HG02798 (cell line): ENCODE data around the gene RRP1B.
A peak's percentile ranks its signal among the peaks of the same experiment; 100 is the strongest.
"Not testable (repeated sequence)": the region's sequence is repeated elsewhere in the genome, so short reads cannot be mapped to it uniquely, and the experiment has no call there.

ENCODE experiments used
- ATAC-seq: cut with Tn5 transposase; IDR thresholded peaks from one replicate; pipeline ENCODE4 v1.9.1; 2021; ENCODE audit warnings: mild to moderate bottlenecking; ENCODE audit not compliant: unreplicated experiment, poor library complexity

RRP1B gene, protein sequence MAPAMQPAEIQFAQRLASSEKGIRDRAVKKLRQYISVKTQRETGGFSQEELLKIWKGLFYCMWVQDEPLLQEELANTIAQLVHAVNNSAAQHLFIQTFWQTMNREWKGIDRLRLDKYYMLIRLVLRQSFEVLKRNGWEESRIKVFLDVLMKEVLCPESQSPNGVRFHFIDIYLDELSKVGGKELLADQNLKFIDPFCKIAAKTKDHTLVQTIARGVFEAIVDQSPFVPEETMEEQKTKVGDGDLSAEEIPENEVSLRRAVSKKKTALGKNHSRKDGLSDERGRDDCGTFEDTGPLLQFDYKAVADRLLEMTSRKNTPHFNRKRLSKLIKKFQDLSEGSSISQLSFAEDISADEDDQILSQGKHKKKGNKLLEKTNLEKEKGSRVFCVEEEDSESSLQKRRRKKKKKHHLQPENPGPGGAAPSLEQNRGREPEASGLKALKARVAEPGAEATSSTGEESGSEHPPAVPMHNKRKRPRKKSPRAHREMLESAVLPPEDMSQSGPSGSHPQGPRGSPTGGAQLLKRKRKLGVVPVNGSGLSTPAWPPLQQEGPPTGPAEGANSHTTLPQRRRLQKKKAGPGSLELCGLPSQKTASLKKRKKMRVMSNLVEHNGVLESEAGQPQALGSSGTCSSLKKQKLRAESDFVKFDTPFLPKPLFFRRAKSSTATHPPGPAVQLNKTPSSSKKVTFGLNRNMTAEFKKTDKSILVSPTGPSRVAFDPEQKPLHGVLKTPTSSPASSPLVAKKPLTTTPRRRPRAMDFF

DNA sequence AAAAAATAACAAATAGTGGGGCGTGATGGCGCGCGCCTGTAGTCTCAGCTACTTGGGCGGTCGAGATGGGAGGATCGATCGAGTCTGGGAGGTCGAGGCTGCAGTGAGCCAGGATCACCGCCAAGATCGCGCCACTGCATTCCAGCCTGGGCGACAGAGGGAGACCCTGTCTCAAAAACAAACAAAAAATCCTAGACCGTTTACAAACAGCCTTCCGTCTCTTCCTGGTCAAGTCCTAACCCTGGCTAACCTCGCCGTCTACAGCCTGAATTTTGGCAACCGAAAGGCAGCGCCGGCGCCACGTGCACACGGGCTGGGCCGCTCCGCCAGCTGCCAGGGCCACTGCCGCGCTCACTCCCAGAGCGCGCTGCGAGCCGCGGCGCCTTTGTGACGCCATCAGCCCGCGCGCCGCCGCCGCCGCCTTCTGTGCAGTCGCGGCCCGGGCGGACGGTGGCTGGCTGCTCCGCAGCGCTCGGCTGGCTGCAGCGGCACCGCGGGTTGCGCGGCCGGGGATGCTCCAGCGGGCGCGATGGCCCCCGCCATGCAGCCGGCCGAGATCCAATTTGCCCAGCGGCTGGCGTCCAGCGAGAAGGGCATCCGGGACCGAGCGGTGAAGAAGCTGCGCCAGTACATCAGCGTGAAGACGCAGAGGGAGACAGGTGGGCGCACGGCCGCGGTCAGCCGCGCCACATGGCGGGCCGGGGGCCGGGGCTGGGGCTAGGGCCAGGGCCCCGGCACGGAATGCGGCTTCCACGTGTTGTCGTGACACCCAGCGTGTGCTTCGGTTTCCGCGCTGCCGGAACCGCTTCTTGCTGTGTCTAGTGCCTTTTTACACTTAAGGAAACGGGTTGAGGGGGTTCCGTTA, at the start of gene RRP1B, which contains the start of gene HSF2BP:
Gene RRP1B, plus strand, starts transcription at position 425 of the 865 bp plus-strand sequence. Its CDS starts 105 bp downstream, at position 530.
Gene HSF2BP, minus strand, starts transcription at position 353 of the 865 bp plus-strand sequence. CDS start 1,392 bp downstream, outside the sequence.
- peak; percentile 86 for ATAC-seq

DNA sequence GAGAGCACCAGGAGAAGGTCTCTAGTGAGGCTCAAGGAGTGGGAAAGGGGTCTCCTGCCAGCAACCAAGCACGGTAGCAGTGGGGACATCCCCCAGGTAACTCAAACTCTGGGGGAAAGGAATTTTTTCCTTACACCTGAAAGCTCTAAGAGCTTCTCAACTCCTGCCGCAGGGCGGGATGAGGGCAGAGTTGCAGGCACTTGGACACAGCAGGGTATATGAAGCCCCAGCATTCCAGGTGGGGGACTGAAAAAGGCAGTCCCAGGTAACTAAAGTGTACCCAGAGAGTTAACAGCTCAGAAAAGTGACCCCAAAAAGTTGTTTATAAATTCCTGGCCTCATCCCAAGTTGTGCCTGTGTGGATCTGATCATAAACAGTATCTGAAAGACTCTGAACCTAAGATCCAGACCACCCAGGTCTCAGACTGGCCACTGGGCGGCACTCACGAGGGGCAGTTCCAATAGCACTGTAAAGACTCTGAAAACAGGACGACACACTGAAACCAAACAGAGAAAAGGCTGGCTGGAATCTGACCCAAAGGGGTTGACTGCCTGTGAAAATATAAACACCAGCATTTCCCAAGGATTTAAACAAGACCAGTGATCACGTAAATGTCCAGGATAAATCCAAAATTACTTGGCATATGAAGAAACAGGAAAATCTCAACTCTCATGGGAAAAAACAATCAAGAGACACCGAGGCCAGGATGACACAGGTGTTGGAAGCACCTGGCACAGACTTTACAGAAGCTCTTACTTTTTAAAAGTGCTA, 47.6 kb upstream of the RRP1B start:
- no peak for ATAC-seq

- no peak for ATAC-seq
Measured at GRCh38 chr21:43613755-43614638, 45.4 kb upstream of the RRP1B start.

DNA sequence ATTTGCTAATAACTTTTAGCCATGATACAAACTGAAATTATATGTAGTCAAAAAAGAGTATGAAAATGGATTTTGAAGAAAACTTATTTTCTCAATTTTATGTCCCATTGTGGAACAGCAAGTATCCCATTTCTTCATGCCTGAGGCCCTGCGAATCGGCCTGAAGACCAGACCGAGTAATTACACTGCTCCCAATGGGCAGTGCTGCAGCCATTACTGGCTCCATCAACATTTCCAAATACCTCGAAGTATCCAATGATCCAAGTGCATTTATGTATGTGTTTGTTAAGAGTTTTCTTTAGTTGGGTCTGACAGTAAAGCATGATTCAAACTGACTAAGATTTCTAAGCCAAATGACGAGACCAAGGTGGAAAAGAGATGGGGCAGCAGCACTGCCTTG, 44.5 kb upstream of the RRP1B start:
- no peak for ATAC-seq

DNA sequence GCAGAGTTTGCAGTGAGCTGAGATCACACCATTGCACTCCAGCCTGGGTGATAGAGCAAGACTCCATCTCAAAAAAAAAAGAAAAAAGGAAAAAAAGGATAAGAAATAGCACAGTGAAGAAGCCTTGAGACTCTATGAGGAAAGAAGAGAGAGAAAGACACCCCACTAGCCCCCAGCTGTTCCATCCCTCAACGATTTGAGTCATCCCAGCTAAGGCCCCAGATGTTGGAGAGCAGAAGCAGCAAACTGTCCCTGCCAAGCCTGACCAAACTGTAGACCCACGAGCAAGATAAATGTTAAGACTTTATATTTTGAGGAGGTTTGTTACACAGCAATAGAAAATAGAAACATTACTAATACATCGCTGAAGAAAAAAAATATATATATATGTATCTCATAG, 42.5 kb upstream of the RRP1B start:
- ATAC-seq: not testable (repeated sequence)

- ATAC-seq: no peak
Measured at GRCh38 chr21:43618940-43619339, 40.4 kb upstream of the RRP1B start.

GRCh38 chr21:43619344-43619743, 40.0 kb upstream of the RRP1B start:
- no peak for ATAC-seq

GRCh38 chr21:43619856-43620255, 39.5 kb upstream of the RRP1B start:
- ATAC-seq: no peak

- no peak for ATAC-seq
Measured at GRCh38 chr21:43622796-43623195, 36.6 kb upstream of the RRP1B start.

- ATAC-seq: no peak
Measured at GRCh38 chr21:43623588-43623987, 35.8 kb upstream of the RRP1B start.

DNA sequence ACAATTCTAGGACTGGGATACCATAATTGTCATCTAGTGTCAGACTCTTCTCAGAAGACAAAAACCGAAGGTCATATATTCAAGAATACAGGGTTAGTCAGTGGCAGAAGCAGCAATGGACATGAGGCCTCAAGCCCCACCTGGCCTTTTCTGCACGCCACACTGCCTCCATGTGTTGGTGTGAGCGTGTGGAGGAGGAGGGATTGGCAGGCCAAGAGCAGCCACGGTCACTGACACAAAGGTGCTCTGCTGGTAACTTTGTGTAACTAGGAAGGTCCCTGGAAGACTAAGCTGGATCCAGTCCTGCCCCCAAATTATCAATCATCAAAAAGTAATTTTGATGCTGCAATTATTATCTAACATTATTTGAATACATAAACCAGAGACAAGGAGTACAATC, 35.0 kb upstream of the RRP1B start:
- ATAC-seq: no peak

GRCh38 chr21:43626390-43626789, 33.0 kb upstream of the RRP1B start:
- ATAC-seq: no peak

GRCh38 chr21:43627527-43627926, 31.8 kb upstream of the RRP1B start:
- ATAC-seq: no peak

DNA sequence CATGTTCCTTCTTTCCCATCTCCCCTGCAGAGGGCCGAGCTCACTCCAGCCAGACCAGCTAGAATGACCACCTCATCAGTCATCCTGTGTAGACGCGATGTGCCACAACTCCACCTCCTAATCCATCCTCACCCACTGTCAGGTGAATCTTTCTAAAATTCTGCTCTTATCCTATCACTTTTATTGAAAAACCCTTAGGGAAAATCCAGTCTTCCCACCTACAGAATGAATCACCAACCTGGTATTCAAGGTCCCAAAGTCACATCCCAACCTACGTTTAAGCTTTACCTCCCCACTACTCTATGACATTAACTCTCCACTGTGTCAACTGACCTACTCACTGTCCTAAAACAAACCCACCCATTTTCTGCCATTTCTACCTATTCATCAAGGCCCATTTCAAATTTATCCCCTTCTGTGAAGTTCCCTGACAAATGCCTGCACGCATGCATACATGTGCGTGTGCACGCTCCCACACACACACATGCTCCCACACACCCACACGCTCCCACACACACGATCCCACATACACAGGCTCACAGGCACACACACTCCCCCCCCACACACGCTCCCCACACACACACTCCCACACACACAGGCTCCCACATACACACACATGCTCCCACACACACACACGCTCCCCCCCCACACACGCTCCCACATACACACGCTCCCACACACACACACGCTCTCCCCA, 27.8 kb upstream of the RRP1B start:
- ATAC-seq: no peak

GRCh38 chr21:43632373-43632905, 26.9 kb upstream of the RRP1B start:
- ATAC-seq: no peak

GRCh38 chr21:43634618-43635017, 24.7 kb upstream of the RRP1B start:
- no peak for ATAC-seq

GRCh38 chr21:43635436-43635835, 23.9 kb upstream of the RRP1B start:
- ATAC-seq: no peak
